H9 (cell line): ENCODE data around the gene OR5AC2. TPM values are rescaled to one million over a fixed set of nuclear protein-coding genes. Genes with fewer than 3 reads are reported as not detected.

ENCODE experiments used
- DNase-seq: peaks from one replicate; pipeline ENCODE4 v3.0.0-alpha.2; 2017
- H2AFZ ChIP-seq: one replicate; pipeline ENCODE4 v1.6.1; 2013; ENCODE audit warnings: mild to moderate bottlenecking, low read length, control low read depth, moderate library complexity
- H2AK5ac ChIP-seq: 2 replicates; pipeline ENCODE4 v1.6.1; 2013; ENCODE audit warnings: low read length, control low read depth, mixed read lengths; ENCODE audit not compliant: insufficient read length
- H2BK120ac ChIP-seq: one replicate; pipeline ENCODE4 v1.6.1; 2013; ENCODE audit warnings: low read depth, mild to moderate bottlenecking, low read length, control low read depth, inconsistent platforms; ENCODE audit not compliant: poor library complexity, severe bottlenecking
- H2BK12ac ChIP-seq: 2 replicates; pipeline ENCODE4 v1.6.1; 2013; ENCODE audit warnings: low read length, control low read depth, mixed read lengths, low read depth; ENCODE audit not compliant: insufficient read length
- H2BK15ac ChIP-seq: 2 replicates; pipeline ENCODE4 v1.6.1; 2013; ENCODE audit warnings: low read depth, low read length, control low read depth
- H2BK20ac ChIP-seq: one replicate; pipeline ENCODE4 v1.6.1; 2013; ENCODE audit warnings: low read depth, mild to moderate bottlenecking, low read length, control low read depth, inconsistent platforms; ENCODE audit not compliant: poor library complexity, severe bottlenecking
- H2BK5ac ChIP-seq: 2 replicates; pipeline ENCODE4 v1.6.1; 2013; ENCODE audit warnings: low read length, control low read depth, mixed read lengths; ENCODE audit not compliant: insufficient read length
- H3K14ac ChIP-seq: 2 replicates; pipeline ENCODE4 v1.6.1; 2013; ENCODE audit warnings: low read length, control low read depth; ENCODE audit not compliant: insufficient read depth
- H3K18ac ChIP-seq: 2 replicates; pipeline ENCODE4 v1.6.1; 2013; ENCODE audit warnings: low read depth, mild to moderate bottlenecking, mixed read lengths, low read length, control low read depth; ENCODE audit not compliant: insufficient read length
- H3K23ac ChIP-seq: 2 replicates; pipeline ENCODE4 v1.6.1; 2013; ENCODE audit warnings: low read length, control low read depth, mixed read lengths, low read depth; ENCODE audit not compliant: insufficient read length
- H3K23me2 ChIP-seq: 2 replicates; pipeline ENCODE4 v1.6.1; 2013; ENCODE audit warnings: low read depth, mild to moderate bottlenecking, mixed read lengths, low read length, control low read depth; ENCODE audit not compliant: insufficient read length, poor library complexity, severe bottlenecking
- H3K27ac ChIP-seq: 2 replicates; pipeline ENCODE4 v1.5.1; 2013; ENCODE audit warnings: low read length, control low read depth, mixed read lengths, low read depth; ENCODE audit not compliant: insufficient read length
- H3K27me3 ChIP-seq: 2 replicates; pipeline ENCODE4 v1.6.1; 2013; ENCODE audit warnings: low read length, control low read depth, inconsistent platforms; ENCODE audit not compliant: insufficient read depth
- H3K4ac ChIP-seq: 2 replicates; pipeline ENCODE4 v1.6.1; 2013; ENCODE audit warnings: low read depth, mild to moderate bottlenecking, control low read depth, inconsistent platforms, low read length, moderate library complexity
- H3K4me1 ChIP-seq: 2 replicates; pipeline ENCODE4 v1.6.1; 2013; ENCODE audit warnings: low read length, control low read depth, inconsistent platforms; ENCODE audit not compliant: insufficient read depth
- H3K4me2 ChIP-seq: 2 replicates; pipeline ENCODE4 v1.6.1; 2013; ENCODE audit warnings: low read length, control low read depth, mixed read lengths; ENCODE audit not compliant: insufficient read length, insufficient read depth
- H3K56ac ChIP-seq: 2 replicates; pipeline ENCODE4 v1.6.1; 2013; ENCODE audit warnings: low read depth, mild to moderate bottlenecking, mixed read lengths, low read length, control low read depth; ENCODE audit not compliant: insufficient read length
- H3K79me1 ChIP-seq: 2 replicates; pipeline ENCODE4 v1.6.1; 2013; ENCODE audit warnings: low read depth, mild to moderate bottlenecking, moderate library complexity, low read length, control low read depth, inconsistent platforms; ENCODE audit not compliant: insufficient read depth, poor library complexity, severe bottlenecking
- H3K79me2 ChIP-seq: 2 replicates; pipeline ENCODE4 v1.6.1; 2013; ENCODE audit warnings: low read length, control low read depth, inconsistent platforms; ENCODE audit not compliant: insufficient read depth
- H3K9ac ChIP-seq: 2 replicates; pipeline ENCODE4 v1.6.1; 2013; ENCODE audit warnings: low read length, control low read depth, mixed read lengths; ENCODE audit not compliant: insufficient read length; ENCODE audit errors: extremely low read depth
- H3K9me3 ChIP-seq: one replicate; pipeline ENCODE4 v1.6.1; 2013; ENCODE audit warnings: low read depth, low read length, inconsistent platforms; ENCODE audit not compliant: control insufficient read depth
- H3T11ph ChIP-seq: one replicate; pipeline ENCODE4 v1.6.1; 2013; ENCODE audit warnings: mild to moderate bottlenecking, low read length, control low read depth, inconsistent platforms
- H4K20me1 ChIP-seq: one replicate; pipeline ENCODE4 v1.6.1; 2013; ENCODE audit not compliant: control insufficient read depth, insufficient read length, insufficient read depth
- H4K5ac ChIP-seq: 2 replicates; pipeline ENCODE4 v1.6.1; 2013; ENCODE audit warnings: low read depth, mild to moderate bottlenecking, mixed read lengths, low read length, control low read depth; ENCODE audit not compliant: insufficient read length
- H4K8ac ChIP-seq: replicated peaks from 2 replicates; pipeline ENCODE4 v1.6.1; 2013; ENCODE audit warnings: low read length, control low read depth, mixed read lengths, low read depth; ENCODE audit not compliant: insufficient read length
- H4K91ac ChIP-seq: 2 replicates; pipeline ENCODE4 v1.6.1; 2013; ENCODE audit warnings: low read depth, mild to moderate bottlenecking, moderate library complexity, mixed read lengths, low read length, control low read depth; ENCODE audit not compliant: insufficient read length
- H3K27ac Mint-ChIP-seq, 3 experiments: 2 replicates in 2 of 3; 3 replicates in 1 of 3; pipeline ENCODE4 v1.8.0; 2020 to 2021; ENCODE audit warnings: mixed read lengths in 3 of 3, mild to moderate bottlenecking in 1 of 3, moderate library complexity in 1 of 3
- H3K27me3 Mint-ChIP-seq: 2 replicates; pipeline ENCODE4 v1.8.0; 2021; ENCODE audit warnings: low read depth, mild to moderate bottlenecking, moderate library complexity, mixed read lengths
- H3K36me3 Mint-ChIP-seq, 3 experiments: 2 replicates in 2 of 3; 3 replicates in 1 of 3; pipeline ENCODE4 v1.8.0; 2020 to 2021; ENCODE audit warnings: low read depth in 3 of 3, mixed read lengths in 3 of 3; ENCODE audit not compliant: insufficient read depth in 1 of 3
- H3K4me1 Mint-ChIP-seq, 2 experiments: 2 replicates each; pipeline ENCODE4 v1.8.0; 2020; ENCODE audit warnings: mixed read lengths in 2 of 2
- H3K4me3 Mint-ChIP-seq, 2 experiments: 2 replicates in 1 of 2; 3 replicates in 1 of 2; pipeline ENCODE4 v1.8.0; 2020 to 2021; ENCODE audit warnings: mild to moderate bottlenecking in 2 of 2, mixed read lengths in 2 of 2, moderate library complexity in 1 of 2
- H3K9me3 Mint-ChIP-seq, 2 experiments: 2 replicates in 1 of 2; 3 replicates in 1 of 2; pipeline ENCODE4 v1.8.0; 2020; ENCODE audit warnings: mild to moderate bottlenecking in 2 of 2, mixed read lengths in 2 of 2, moderate library complexity in 1 of 2
- CTCF ChIP-seq: fragments of 200-600 bp; sonication (generic); conservative IDR thresholded peaks from 3 replicates; pipeline ENCODE4 v1.8.0; 2021; ENCODE audit warnings: antibody characterized with exemption, mild to moderate bottlenecking
- total RNA-seq: library from RNA; stranded (reverse); gene quantifications from 2 replicates; pipeline ENCODE4 v1.2.1, GENCODE V29; 2021

The OR5AC2 gene
- total RNA-seq, 1 experiment from 2014 or later: not detected

GRCh38 chr3:98056035-98056434, 30.9 kb upstream of the OR5AC2 start:
- no peak overlapping the region for H3K18ac ChIP-seq
- H4K91ac ChIP-seq: no peak overlapping the region
- no peak for TF ChIP-seq CTCF
- no peaks in the 10 kb centered on the region for H3K27me3 Mint-ChIP-seq
- no peak overlapping the region for H3K14ac ChIP-seq
- no peak overlapping the region for H2BK12ac ChIP-seq
- no peaks in the 10 kb centered on the region for H3K79me1 ChIP-seq
- no peaks in the 10 kb centered on the region for H3K36me3 Mint-ChIP-seq
- H3K9me3 Mint-ChIP-seq: no peaks in the 10 kb centered on the region
- no peak for DNase-seq
- no peak overlapping the region for H3K56ac ChIP-seq
- no peak overlapping the region for H3K27ac ChIP-seq
- H3K4me2 ChIP-seq: no peak overlapping the region
- H3K4me1 ChIP-seq: no peaks in the 10 kb centered on the region
- no peak overlapping the region for H3K9ac ChIP-seq
- H3K4me3 Mint-ChIP-seq: no peak overlapping the region
- no peaks in the 10 kb centered on the region for H3K9me3 ChIP-seq
- H4K5ac ChIP-seq: no peak overlapping the region
- no peak overlapping the region for H3K27ac Mint-ChIP-seq
- H3K4ac ChIP-seq: no peak overlapping the region
- H3K23ac ChIP-seq: no peak overlapping the region
- no peaks in the 10 kb centered on the region for H4K20me1 ChIP-seq
- H2BK5ac ChIP-seq: no peak overlapping the region
- no peak overlapping the region for H2AFZ ChIP-seq
- H3K27me3 ChIP-seq: no peaks in the 10 kb centered on the region
- H3K23me2 ChIP-seq: no peaks in the 10 kb centered on the region
- no peak overlapping the region for H2BK15ac ChIP-seq
- H2BK120ac ChIP-seq: no peak overlapping the region
- no peaks in the 10 kb centered on the region for H3K79me2 ChIP-seq
- H2BK20ac ChIP-seq: no peak overlapping the region
- H3T11ph ChIP-seq: no peak overlapping the region
- no peak overlapping the region for H2AK5ac ChIP-seq
- no peak overlapping the region for H4K8ac ChIP-seq
- peaks cover 5 to 11% of the 10 kb centered on the region in 2 experiments for H3K4me1 Mint-ChIP-seq
